ENCODE data around the gene ADH4.
A peak's percentile ranks its signal among the peaks of the same experiment; 100 is the strongest.
"Not testable (repeated sequence)": the region's sequence is repeated elsewhere in the genome, so short reads cannot be mapped to it uniquely, and the experiment has no call there.

The ADH4 gene

DNA sequence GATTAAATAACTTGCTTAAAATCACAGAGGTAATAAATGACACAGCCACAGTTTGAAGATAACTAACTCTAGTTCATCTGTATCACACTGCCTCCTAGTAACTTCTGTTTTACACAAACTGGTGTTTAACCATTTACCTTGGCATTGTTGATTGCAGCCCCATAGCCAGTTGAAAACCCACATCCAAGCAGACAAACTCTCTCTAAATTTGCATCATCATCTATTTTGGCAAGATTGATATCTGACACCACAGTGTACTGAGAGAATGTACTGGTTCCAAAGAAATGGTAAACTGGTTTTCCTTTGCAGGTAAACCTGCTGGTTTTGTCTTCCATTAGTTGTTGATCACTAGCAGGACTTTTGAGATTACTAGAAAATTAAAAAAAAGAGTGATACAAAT is 7.8 kb downstream of the ADH4 start:
- H3K4me3 ChIP-seq (ENCODE audit: low read depth, low read length) = no peak overlapping the region
- DNase-seq (ENCODE audit: low read depth) = no peak

DNA sequence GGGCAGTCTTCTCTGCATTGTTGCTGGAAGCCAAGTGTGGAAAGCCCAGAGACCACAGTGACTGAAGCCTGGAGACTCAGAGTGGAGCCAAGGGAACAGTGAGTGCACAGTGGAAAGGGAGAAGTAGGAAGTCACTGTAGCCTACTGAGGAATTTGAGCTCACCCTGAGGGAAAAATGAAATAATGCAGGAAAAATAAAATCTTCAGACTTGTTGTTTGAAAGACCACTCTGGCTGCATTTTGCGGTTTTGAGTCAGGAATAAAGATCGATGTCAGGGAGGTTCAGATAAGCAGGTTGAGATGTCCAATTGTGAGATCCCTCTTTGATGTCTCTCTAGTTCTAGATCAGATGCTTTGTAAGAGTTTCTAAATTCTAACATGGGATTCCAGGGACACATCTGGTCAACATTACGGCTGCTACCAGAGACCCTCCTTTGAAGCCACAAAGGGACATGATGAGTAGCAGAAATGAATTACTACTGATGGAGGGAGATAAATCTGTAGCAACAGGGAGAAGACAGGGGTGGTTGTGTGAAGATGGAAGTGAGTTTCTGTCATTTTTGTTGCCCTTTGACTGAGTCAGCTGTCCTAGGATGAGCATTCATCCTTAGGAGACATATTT is 8.4 kb downstream of the ADH4 start:
- DNase-seq (ENCODE audit: low read depth) = no peak
- no peak overlapping the region for H3K4me3 ChIP-seq (ENCODE audit: low read depth, low read length)

DNA sequence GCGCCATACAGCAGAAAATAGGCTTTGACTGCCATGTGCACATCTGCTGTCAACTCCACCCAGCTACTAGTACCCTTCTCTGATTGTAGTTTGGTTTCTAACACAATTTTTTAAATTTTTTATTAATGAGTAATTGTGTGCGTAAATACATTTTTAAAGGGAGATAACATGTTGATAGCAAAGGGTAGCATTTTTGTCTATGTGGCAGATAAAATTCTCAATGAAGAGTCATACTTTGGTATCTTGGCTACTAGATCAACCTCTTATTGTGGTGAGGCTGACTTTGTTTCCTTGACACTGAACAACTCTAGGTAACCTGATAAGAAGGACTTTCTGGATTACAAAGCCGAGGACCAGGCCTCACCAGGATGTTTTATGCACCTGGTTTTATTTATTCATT is 9.5 kb downstream of the ADH4 start:
- no peak for DNase-seq (ENCODE audit: low read depth)
- H3K4me3 ChIP-seq (ENCODE audit: low read depth, low read length) = no peak overlapping the region

- no peak overlapping the region for H3K4me3 ChIP-seq (ENCODE audit: low read depth, low read length)
- no peak for DNase-seq (ENCODE audit: low read depth)
Measured at GRCh38 chr4:99131378-99131777, 12.7 kb downstream of the ADH4 start.

GRCh38 chr4:99126376-99126775 is 17.7 kb downstream of the ADH4 start:
- DNase-seq (ENCODE audit: low read depth) = no peak
- H3K4me3 ChIP-seq (ENCODE audit: low read depth, low read length) = no peak overlapping the region

DNA sequence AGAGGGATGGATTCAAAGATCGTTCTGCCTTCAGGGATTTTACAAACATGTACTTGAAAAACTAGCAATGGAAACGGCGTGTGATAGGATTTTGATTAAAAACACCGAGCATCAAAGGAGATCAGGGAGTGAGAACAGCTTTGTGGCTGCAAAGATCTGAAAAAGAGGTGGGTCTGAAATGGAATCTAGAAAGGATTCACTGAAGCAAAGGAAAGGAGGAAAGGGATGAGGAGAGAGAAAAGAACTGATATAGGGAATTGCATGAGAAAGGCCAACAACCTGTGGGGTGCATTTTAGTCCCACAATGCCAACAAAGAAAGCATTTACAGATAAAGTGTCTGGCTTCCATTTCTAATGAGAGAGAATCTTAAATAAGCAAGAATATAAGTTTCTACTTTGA is 23.1 kb downstream of the ADH4 start:
- no peak for DNase-seq (ENCODE audit: low read depth)
- H3K4me3 ChIP-seq (ENCODE audit: low read depth, low read length) = no peak overlapping the region

GRCh38 chr4:99120501-99120900 is 23.6 kb downstream of the ADH4 start:
- no peak for DNase-seq (ENCODE audit: low read depth)
- no peak overlapping the region for H3K4me3 ChIP-seq (ENCODE audit: low read depth, low read length)

DNA sequence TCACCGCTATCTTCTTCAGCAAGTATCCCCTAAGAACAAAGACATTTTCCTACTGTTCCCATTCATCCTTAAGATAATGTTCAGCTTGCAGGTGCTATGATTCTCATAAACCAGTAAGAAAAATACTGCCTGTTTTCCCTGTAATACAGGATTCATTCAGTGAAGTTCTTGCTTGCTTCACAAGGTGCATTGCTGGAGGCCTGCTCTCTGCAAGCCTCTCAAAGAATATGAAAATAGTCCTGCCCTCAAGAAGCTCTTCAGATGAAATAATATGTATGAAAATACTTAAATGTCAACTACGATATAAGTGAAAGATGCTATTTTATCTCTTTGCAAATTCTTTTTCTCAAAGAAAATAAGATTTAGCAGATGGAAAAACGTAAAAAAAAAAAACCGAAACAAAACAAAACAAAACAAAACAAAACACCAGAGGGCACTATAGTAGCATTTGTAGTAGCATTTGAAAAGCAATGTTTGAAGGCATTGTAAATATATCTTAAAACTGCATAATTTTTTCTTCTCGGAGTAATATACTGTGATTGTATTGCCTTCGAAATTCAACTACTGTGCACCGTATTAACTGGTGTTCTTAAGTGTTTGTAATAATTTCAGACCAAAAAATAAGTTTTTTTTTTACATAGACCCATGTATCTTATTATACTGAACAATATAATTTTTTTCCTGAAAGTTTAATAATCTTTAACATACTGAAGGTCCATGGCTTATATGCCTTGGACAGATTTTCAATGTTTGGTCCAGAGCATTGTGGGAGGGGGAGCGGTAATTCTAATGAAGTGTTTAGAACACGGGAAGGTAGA is 26.0 kb downstream of the ADH4 start:
- no peak overlapping the region for H3K4me3 ChIP-seq (ENCODE audit: low read depth, low read length)
- DNase-seq (ENCODE audit: low read depth) = no peak

- H3K4me3 ChIP-seq (ENCODE audit: low read depth, low read length); DNase-seq (ENCODE audit: low read depth): not testable (repeated sequence)
Measured at GRCh38 chr4:99117122-99117841, 26.8 kb downstream of the ADH4 start.

DNA sequence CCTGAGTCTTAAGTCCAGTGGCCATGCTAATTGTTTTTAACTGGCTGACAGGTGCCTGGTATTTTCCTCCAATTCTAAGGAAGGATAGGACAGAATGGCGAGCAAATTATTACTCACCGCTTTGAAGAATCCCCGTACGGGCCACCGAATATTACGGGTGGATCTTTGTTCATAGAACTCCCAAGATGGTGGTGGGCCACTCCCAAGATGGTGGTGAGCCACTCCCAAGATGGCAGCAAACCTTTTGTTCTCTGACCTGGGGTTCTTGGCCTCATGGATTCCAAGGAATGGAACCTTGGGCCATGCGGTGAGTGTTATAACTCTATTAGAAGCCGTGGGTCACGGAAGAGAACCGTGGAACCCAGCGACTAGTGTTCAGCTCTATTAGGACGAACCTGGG is 34.8 kb downstream of the ADH4 start:
- not testable (repeated sequence) for DNase-seq (ENCODE audit: low read depth); H3K4me3 ChIP-seq (ENCODE audit: low read depth, low read length)

GRCh38 chr4:99104153-99104552 is 39.9 kb downstream of the ADH4 start:
- no peak for DNase-seq (ENCODE audit: low read depth)
- no peak overlapping the region for H3K4me3 ChIP-seq (ENCODE audit: low read depth, low read length)

DNA sequence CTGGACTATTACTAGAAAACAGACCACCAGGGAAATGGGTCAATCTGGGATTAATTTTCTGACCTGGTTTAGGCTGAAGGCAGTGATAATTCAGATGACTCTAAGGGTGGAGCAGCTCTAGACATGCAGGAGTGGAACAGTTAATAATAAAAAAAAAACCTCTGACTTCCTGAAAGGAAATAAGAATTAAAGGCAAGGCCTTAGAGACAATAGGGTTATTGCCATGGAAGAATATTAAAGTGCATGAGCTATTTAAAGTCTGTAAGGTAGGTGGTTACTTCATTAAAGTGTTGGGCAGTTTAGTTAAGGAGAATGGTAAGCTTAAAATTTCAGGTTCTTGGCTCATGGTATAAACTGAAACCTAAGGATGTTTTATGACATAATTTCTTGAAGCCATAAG is 40.9 kb downstream of the ADH4 start:
- no peak overlapping the region for H3K4me3 ChIP-seq (ENCODE audit: low read depth, low read length)
- no peak for DNase-seq (ENCODE audit: low read depth)

- H3K4me3 ChIP-seq (ENCODE audit: low read depth, low read length) = no peak overlapping the region
- no peak for DNase-seq (ENCODE audit: low read depth)
Measured at GRCh38 chr4:99102634-99103033, 41.5 kb downstream of the ADH4 start.

- no peak overlapping the region for H3K4me3 ChIP-seq (ENCODE audit: low read depth, low read length)
- no peak for DNase-seq (ENCODE audit: low read depth)
Measured at GRCh38 chr4:99100876-99101275, 43.2 kb downstream of the ADH4 start.

GRCh38 chr4:99099814-99100213 is 44.3 kb downstream of the ADH4 start:
- DNase-seq (ENCODE audit: low read depth); H3K4me3 ChIP-seq (ENCODE audit: low read depth, low read length): not testable (repeated sequence)

GRCh38 chr4:99099311-99099710 is 44.8 kb downstream of the ADH4 start:
- no peak overlapping the region for H3K4me3 ChIP-seq (ENCODE audit: low read depth, low read length)
- DNase-seq (ENCODE audit: low read depth) = no peak

DNA sequence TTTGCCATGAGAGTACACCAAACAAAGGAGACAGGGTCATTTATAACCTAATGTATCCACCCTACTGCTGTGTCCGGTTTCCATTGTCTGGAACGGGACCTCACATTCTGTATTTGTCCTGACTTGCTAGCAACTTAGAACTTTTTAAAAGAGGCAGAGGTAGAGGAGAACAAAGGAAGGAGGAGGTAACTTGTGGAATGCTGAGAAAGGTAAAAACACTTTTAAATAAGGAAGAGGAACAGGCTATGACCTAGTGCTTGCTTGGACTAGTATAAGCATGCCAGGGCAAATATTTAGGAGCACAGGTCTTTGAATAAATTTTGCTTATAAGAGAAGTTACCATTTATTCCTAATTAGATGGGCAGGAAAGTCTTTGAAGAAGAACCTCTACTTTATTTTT is 52.3 kb downstream of the ADH4 start:
- not testable (repeated sequence) for DNase-seq (ENCODE audit: low read depth); H3K4me3 ChIP-seq (ENCODE audit: low read depth, low read length)

GRCh38 chr4:99091216-99091575 is 52.9 kb downstream of the ADH4 start:
- H3K4me3 ChIP-seq (ENCODE audit: low read depth, low read length) = no peak overlapping the region
- DNase-seq (ENCODE audit: low read depth) = no peak

DNA sequence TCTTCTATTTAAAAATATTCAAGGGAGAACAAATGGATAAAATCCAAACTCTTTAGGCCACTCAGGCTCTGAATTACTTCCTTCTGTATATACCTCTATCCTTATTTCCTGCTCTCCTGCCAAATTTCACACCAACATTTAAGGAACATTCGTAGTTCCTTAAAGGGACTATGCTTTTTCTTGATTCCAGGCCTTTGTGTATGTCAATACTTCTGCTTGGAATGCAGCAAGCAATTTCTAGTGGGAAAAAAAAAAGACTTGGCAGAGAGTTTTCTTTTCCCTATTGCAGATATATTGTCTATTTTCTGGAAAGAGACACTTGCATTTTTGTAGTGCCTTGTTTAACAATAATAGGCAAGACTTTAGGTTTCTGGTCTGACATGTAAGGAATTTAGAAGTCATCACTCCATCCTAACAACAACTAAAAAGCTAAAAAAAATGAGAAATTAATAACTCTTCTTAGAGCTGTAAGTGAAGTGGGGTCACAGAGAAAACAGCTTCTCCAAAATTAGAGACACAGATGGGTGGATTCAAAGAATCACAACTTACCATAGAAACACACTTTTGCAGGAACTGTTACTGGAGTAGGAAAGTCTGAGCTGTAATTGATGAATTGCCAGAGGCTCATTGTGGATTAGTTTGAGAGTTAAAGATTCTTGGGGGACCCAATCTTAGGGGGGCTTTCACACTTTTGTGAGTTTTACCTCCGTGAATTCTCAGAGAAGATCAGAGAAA is 53.4 kb downstream of the ADH4 start:
- peak overlapping the region; percentile 94 for H3K4me3 ChIP-seq (ENCODE audit: low read depth, low read length)
- DNase-seq (ENCODE audit: low read depth) = no peak
